ENCODE measurements around the gene NPHP4. TPM values are rescaled to one million over a fixed set of nuclear protein-coding genes. Genes with fewer than 3 reads are reported as not detected.

Gene NPHP4
- total RNA-seq, 1 donor from 2014 or later: 18.0 TPM

DNA sequence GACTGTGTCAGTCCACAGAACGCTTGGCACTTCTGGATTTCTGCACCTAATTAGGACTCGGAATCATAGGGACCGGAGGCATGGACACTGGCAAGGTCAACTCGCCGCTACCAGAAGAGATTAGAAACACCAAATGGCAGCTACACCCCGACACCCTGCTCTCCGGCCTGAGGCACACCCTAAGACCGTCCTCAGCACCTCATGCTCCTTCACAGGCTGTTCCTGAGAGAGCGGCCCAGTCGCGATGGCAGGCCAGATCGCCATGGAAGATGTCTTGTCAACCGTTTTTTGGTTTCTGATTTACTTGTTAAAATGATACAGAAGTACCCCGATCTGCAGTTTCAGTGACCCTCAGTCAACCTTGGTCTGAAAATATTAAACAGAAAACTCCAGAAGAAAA is 46.8 kb downstream of the NPHP4 start:
- no peak for DNase-seq (ENCODE audit: low spot score)
- no peak for ATAC-seq
- intact Hi-C loops (cut with DNase I): no loop called here

DNA sequence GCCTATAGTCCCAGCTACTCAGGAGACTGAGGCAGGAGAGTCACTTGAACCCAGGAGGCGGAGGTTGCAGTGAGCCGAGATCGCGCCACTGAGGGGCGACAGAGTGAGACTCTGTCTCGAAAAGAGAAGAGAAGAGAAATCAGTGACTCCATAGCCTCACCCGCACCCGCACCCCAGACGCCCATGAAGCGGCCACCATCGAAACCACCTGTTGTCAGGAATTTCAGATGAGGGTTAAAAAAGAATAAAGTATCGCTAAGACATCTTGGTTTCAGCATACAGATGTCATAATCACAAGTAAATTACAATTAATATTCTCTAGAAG is 47.4 kb downstream of the NPHP4 start:
- ATAC-seq (no peak), DNase-seq (ENCODE audit: low spot score) (no peak)
- intact Hi-C loops (cut with DNase I): no loop called here

DNA sequence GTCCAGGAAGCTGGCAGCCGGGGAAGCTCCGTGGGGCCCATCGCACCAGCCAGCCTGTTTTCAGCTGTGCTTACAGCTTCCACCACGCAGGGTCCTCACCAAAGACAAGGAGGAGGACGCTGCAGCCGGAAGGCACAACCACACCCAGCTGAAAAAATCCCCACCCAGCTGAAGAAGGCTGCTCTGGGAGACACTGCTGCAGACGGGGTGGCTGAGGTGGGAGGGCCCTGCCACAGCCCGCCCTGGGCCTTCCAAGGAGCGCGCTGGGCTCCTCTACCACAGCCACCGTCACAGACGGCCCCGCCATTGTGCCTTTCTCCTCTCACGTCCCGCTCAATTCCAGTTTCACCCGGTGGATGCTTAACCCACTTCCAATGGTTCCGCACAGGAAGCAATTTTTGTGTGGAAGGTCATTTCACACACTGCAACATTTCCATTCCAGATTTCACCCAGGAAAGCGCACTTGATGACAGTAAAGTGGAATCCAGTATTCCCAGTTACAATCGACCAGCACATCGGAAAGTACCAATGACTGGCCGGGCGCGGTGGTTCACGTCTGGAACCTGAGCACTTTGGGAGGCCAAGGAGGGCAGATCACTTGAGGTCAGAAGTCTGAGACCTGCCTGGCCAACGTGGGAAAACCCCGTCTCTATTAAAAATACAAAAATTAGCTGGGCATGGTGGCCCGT is 47.9 kb downstream of the NPHP4 start:
- intact Hi-C loops (cut with DNase I): no loop called here
- DNase-seq (ENCODE audit: low spot score) (no peak), ATAC-seq (no peak)

DNA sequence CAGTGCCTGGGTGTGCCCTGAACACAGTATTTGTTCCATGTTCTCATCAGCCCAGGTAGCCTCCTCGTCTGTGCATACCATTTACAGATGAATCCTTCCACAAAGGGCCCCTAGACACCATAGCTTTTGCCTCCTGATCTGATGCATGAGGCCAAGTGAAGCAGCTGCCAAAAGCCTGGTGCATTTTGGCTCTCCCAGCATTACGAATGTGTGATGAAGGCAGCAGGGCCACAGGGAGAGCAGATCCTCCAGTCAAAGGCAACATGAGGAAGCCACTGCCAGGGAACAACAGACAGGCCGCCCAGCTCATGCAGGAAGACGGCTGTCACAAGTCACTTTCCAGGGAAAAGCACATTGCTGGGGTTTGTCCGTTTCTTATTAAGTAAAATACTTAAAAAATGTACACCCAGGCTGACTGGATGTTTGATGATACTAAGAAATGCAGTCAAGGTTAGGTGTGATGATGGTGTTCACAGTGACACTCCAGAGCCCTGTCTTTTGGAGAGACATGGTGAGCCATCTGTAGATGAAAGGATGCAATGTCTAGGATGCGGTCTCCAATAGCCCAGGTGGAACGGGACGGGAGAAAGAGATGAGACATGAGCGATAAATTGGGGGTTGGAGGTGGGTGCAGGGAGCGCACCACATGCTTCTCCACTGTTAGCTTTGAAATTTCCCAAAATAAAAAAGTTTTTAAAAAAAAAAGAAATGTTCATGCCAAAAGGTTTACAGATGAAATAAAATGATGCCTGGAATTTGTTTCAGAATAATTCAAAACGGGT is 48.7 kb downstream of the NPHP4 start:
- peak; percentile 48 for ATAC-seq
- DNase-seq (ENCODE audit: low spot score): no peak
- intact Hi-C loops (cut with DNase I): no loop called here

DNA sequence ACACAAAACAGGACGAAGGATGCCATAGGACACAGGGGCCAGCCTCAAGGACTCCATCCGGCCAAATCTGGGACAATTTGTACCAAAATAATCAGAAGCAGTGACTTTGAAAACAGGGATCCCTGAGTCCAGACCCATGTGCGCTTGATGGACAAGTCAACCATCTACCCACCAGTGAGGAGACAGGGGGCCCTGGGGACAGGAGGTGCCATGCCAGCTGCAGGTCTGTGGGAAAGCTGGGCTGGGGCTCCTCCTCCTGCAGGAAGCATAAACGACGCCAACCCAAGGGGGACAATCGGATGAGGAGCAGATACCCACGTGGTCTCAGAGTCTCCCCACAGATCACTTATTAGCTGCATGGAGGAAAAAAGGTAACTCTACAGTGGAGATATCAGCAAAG is 50.6 kb downstream of the NPHP4 start:
- intact Hi-C loops (cut with DNase I): no loop called here
- ATAC-seq: no peak
- no peak for DNase-seq (ENCODE audit: low spot score)

DNA sequence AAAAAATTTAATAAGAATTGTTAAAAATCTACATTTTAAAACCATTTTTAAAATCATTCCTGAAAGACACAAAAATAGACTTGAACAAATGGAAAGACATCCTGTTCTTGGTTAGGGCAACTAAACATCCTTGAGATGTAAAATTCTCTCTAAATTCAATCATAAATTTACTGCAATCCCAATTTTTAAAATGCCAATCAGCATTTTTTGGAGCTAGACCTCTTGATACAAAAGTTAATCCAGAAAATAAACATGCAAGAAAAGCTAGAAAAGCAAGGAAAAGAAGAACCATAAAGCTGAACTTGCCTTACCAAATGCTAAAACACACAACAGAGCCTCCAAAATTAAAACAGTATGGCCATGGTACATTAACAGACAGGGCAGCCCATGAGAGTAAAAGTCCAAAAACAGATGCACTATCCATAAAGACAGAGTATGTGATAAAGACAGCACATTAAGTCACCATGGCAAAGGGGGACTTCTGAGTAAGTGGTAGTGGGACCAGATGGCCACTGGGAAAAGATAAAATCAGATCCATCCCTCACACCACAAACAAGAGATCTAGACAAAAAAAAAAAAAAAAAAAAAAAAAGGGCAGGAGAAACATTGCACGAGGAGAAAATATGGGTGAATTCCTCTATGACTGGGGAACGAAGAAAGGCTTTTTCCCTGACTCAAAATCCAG is 51.4 kb downstream of the NPHP4 start:
- ATAC-seq (no peak), DNase-seq (ENCODE audit: low spot score) (no peak)
- intact Hi-C loops (cut with DNase I): no loop called here

DNA sequence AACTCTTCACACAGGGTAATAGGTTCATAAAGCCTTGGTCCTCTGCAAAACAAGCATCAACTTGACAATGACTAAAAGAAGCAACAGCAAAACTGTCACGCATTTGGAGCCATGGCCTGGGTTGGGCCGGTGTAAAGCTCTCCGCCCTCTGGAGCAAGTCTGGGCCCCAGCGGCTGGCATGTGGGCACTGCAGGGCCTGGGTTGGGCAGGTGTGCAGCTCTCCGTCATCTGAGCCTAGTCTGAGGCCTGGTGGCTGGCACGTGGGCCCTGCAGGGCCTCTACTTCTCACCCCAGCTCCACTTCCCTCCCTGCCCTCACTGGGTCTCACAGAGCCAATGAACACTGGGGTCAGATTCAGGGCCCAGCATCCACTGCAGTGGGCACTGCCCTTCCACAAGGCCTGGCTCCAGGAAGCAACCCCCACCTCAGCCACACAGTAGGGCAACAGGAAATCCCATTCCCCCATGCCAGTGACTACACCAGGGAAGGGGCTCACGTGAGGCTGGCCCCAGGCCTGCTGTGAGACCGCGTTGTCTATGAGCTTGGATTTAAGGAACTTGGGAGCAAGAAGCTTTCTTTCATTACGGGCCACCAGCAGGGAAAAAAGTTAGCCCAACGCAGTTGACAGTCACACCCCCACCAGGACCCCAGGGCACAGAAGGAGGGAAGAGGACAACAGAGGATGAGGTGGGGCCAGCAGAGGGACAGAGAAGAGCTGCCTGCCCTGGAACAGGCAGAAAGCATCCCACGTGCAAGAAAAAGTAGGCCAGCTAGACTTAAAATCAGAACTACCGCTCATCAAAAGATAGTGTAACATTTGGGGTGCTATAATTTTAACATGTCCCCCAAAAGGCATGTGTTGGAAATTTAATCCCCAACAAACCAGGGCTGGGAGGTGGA is 52.7 kb downstream of the NPHP4 start:
- ATAC-seq: no peak
- no peak for DNase-seq (ENCODE audit: low spot score)
- intact Hi-C loops (cut with DNase I): no loop called here

DNA sequence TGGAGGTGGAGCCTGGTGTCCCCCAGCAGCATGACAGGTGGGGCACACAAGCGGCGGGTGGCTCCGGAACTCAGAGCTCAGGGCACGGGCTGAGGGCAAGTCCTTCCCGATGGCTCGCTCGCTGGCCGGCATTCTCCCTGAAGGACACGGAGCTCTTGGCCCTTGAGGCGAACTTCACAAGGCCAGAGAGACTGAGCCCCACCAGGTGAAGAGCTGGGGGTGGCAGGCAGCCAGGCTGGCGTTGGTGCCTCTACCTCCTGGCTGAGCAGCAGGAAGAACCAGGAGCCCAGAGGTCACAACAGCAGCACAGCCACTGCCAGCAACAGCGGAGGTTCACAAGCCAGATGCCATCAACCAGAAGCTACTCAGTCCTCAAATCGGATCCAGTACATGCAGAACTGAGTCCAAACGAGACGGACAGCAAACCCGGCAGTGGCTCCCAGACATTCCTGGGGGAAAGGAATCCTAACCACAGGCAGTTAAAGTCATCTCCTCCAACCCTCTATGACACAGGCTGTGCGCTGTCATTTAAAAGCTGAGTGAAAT is 54.1 kb downstream of the NPHP4 start:
- ATAC-seq: no peak
- DNase-seq (ENCODE audit: low spot score): no peak
- intact Hi-C loops (cut with DNase I): no loop called here

DNA sequence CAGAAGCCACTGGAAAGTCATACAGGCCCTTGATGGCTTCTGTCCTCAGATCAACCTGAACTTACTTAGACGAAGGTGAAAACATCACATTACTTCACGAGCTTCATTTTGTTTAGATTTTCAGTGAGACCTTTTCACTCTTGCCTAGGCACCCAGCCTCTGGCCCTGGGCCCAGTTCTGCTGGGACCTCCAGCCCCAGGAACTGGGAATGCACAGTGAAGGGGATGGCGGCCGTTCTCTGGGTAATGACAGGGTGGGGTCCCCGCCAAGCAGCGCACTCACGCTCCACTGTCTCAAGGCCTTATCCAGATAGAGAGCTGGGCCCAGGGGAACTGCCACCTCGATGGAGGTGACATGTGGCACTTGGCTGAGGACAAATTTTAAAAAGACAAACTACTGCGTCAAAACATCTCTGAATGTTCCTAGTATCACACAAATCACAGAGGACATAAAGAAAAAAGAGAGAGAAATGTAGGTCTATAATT is 54.8 kb downstream of the NPHP4 start:
- DNase-seq (ENCODE audit: low spot score) (no peak), ATAC-seq (no peak)
- intact Hi-C loops (cut with DNase I): no loop called here

DNA sequence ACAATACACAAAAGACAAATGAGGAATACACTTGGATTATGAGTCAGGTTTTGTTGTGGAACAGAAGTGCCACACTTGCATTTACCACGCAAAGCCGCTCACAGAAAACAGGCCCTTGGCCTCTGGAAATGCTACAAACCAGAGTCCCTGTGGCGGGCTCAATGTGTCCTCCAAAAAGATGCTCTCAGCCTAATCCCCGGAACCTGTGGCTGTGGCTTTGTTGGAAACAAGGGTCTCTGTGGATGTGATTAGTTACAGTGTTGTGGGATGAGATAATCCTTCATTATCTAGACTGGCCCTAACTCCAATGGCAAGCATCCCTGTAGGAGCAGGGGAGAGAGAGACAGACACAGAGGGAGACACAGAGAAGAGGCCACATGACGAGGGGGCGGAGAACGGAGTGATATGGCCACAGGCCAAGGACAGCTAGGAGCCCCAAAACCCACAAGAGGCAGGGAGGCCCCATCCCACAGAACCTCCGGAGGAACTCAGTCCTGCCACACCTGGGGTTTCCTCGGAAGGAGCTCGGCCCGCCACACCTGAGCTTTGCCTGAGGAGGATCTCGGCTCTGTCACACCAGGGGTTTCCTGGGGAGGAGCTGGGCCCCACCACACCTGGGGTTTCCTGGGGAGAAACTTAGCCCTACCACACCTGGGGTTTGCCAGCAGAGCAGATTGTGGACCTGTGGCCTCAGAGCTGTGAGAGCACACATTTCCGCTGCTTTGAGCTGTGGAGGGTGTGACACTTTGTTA is 55.4 kb downstream of the NPHP4 start:
- DNase-seq (ENCODE audit: low spot score) (no peak), ATAC-seq (no peak)
- intact Hi-C loops (cut with DNase I): no loop called here

DNA sequence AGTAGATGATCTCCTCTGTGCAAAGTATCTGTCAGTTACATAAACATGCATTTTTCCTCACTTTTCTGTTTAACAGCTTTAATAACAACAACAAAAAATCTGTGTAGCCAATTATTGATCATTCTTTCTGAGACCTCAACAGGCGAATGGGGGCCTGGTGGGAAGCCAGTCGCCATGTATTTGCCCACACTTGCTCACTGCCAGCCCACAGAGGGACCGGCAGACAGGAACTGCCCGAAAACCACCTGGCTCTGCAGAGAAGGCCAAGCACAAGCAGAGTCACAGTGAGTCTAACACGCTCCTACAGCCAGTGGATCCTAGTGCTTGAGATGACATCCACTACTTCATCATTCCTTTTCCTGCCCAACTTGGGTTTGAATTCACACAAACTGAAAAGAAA is 56.1 kb downstream of the NPHP4 start:
- intact Hi-C loops (cut with DNase I): no loop called here
- no peak for ATAC-seq

DNA sequence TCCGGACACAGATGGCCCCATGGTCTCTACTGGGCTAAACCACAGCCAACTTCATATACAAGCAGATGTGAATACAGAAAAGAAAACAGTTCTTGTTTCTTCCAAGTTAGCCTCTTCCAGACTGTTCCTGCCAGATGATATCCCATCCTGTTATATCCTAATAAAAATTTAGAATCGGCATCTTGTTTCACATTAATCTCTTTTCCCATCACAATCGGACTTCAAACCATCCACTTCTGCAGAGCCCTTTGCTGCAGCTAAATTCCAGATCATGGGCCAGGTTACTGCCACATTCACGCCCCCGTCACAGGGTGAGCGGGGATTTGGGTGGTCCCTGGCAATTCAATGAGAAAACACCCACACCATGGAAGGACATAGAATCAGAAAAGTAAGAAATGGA is 57.2 kb downstream of the NPHP4 start:
- intact Hi-C loops (cut with DNase I): no loop called here
- ATAC-seq (no peak), DNase-seq (ENCODE audit: low spot score) (no peak)

More for the DNA sequence above, 56.1 kb downstream of the NPHP4 start:
- no peak for DNase-seq (ENCODE audit: low spot score)

DNA sequence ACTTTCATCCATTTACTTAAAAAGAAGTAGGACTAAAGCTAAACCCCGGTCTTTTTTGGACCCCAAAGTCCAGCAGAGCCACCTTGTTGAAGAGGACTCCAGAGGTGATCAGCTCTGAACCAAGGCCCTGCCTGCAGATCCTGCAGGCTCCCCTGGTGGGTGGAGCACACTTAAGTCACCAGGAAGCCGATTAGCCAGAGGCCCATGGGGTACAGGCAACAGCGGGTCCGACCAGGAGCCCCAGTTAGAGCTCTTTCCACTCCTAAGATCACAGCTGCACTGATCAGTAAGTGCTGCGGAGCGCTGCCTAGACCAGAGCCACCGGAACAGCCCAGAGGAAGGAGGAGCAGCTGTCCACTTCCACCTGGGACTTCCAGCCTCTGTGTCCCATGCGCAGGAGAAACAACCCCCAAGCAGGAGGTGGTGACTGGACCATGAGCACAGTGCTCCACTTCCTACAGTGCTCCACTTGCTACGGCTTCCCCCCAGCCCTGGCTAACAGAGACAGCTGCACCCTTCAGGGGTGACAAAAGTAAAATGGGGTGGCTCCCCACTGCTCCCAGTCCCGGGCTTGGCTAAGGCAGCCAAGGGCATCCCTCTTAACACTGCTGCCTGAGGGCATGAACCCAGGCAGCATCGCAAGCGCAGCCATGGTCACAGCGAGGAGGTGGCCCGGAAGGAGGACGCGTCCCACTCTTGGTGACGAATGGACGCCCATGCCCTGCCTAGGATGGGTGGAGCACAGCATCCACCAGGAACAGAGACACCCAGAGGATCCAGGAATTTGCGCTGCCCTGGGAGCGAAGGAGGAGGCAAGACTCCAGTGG is 58.0 kb downstream of the NPHP4 start:
- DNase-seq (ENCODE audit: low spot score) (no peak), ATAC-seq (peak; percentile 52)
- intact Hi-C loops (cut with DNase I): no loop called here

DNA sequence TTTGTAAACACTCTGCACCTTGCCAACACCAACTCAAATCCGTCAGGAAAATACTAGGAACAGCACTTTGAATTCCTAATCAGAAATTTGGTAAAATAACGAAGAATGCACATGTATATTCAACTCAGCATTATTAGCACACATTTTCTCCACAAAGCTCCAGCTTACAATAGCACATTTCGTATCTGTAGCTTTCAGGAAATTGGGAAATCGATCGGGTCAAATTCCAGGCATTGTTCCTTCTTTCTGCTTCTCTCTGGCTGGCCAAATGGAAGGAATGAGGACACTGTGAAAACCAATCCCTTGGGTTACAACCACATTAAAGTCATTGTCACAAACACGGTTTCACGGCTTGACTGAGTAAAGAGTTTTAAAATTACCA is 58.6 kb downstream of the NPHP4 start:
- intact Hi-C loops (cut with DNase I): no loop called here
- no peak for DNase-seq (ENCODE audit: low spot score)
- ATAC-seq: peak; percentile 33

DNA sequence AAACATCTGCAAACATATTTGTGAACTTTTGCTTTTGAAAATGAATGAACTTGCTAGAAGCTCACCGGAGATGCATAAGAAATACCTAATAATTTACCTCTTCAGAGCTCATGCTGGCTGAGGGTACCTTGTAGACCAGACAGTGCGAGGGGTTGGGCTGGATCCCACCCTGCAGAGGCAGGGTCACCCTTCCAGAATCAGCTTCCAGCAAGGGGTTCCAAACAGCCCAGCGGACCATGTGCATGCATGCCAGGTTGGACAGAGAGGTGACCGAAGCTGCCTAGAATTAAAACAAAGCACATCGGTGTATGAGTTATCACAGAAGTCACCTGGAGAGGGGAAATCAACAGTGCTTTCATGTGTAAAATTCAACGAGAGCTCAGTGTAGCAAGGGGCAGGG is 59.2 kb downstream of the NPHP4 start:
- ATAC-seq (no peak), DNase-seq (ENCODE audit: low spot score) (no peak)
- intact Hi-C loops (cut with DNase I): no loop called here

DNA sequence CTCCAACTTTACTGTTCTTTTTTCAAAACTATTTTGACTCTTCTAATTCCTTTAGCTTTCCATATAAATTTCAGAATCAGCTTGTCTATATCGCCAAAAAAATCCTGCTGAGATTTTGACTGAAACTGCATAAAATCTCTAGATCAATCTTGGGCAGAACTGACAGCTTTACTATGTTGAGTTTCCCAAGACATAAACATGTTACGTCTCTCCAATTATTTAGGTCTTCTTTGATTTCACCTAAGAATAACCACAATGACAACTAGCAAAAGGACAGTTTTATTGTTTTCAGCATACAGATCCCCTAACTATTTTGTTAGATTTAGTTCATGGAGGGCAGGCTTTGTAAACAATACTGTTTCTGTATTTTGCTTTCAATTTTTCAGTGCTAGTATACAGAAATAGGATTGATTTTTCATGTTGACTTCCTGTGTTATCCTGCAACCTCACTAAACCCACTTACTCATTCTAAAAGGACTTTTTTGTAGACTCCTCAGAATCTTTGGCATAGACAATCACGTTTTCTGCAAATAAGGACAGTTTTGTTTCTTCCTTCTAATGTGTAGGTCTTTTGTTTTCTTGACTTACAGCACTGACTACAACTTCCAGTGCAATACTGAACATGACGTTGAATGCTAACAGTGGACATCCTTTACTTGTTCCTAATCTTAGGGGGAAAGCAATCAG is 63.4 kb downstream of the NPHP4 start:
- intact Hi-C loops (cut with DNase I): no loop called here
- peak; percentile 34 for ATAC-seq
- DNase-seq (ENCODE audit: low spot score): no peak

All from sciatic nerve (tissue), 2 donors.